Iris pigment epithelial cell (primary cell): ENCODE measurements around the gene CNTD1.

Source experiments
- DNase-seq: peaks from one replicate; pipeline ENCODE4 v3.0.0-alpha.2; 2011; ENCODE audit warnings: low read depth

The CNTD1 gene

DNA sequence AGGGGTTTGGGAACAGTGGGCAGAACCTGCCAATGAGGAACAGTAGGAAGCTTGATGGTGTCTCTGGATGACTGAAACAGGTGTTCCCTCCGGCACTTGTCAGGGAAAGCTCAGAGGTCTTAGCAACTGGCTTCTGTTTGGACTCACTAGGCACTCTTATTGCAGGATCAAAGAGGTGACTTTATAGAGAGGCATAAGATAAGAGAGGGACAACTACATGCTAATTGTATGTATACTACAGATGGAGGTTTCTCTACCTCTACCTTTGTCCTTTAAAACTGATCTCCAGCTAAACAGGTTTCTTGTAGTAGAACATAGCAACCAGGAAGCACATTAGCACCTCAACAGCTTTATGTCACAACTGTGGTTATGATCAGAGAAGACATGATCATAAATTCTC lies 7.6 kb downstream of the CNTD1 start:
- no peak for DNase-seq

DNA sequence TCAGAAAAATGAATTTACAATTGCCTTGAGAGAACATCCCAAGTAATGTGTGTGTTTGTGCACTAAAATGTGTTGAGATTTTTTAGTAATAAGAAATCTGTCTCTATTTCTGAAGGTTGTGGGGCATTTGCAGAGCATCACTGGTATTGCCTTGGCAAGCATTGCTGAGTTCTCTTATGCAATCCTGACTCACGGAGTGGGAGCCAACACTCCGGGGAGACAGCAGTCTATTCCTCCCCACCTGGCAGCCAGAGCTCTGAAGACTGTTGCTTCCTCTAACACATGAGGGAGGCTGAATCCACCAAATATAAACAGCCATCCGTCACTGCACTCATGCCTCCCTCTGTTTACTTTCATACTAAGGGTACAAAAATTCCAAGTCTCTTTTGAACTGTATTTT lies 10.6 kb downstream of the CNTD1 start:
- DNase-seq, result peak; percentile 95

DNA sequence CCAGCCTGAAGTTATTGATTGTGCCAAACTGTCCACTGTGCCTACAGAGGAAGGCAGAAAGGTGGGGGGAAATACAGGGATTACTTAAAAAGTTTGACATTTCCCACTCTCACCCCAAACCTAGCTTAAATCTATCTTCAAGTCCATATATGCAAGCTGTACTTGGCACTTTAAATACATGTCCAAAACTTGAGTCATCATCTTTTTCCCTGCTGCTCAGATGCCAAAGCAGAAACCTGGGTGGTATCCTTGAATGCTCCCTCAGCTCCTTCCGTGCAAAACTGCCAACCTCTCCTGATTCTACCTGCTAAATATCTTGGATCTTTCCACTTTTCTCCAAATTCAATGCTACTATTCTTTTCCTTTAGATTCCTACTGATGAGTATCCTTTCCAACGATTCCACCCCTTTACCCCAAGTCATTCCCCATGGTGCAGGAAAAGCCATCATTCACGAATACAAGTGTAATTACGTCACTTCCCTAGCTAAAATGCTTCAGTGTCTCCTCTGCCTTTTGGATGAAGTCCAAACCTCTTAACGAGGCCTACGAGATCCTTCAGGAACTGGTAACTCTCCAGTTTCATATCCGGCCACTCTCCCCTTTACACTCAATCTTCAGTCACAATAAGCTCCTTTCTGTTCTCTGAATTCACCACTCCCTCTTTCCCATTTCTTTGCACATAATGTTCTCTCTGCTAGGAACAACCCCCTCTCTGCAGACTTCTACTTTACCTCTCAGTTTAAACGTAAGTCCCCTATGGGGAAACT lies 16.2 kb downstream of the CNTD1 start:
- peak; percentile 77 for DNase-seq

DNA sequence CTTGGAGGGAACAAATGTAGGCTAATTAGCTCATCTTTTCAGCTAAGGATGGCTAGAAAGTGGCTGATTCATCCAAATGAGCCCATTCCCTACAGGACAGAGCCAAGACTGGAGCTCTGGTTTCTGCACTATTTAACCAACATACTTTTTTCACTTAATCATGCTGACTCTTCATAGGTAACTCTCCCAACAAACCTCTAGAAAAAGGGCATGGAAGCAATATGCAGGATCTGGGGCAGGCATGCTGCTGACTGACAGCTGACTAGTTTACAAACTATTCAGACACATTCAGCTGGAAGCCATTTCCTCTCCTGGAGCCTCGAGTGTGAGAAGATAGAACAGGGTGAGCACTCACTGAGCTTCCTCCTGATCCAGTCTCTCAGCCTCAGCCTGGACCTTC lies 19.2 kb downstream of the CNTD1 start:
- DNase-seq, result peak; percentile 76

DNA sequence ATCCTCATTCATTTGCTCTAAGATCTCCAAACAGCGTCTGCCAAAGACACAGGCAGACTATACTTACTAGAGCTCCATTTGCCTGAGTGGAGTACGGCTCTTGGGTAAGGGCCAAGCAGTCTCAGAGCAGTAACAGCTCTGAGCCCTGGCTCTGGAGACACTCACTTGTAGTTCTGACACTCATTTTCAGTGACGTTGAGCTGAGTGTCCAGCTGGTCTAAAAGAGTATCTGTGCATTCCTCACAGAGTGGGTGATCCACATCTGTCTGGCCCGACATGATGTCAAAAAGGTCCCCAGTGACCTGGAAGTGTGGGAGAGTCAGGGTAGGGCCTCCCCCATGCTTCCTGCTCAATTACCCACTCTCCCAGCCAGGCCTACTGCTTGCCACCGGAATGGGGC lies 19.7 kb downstream of the CNTD1 start:
- peak; percentile 17 for DNase-seq

DNA sequence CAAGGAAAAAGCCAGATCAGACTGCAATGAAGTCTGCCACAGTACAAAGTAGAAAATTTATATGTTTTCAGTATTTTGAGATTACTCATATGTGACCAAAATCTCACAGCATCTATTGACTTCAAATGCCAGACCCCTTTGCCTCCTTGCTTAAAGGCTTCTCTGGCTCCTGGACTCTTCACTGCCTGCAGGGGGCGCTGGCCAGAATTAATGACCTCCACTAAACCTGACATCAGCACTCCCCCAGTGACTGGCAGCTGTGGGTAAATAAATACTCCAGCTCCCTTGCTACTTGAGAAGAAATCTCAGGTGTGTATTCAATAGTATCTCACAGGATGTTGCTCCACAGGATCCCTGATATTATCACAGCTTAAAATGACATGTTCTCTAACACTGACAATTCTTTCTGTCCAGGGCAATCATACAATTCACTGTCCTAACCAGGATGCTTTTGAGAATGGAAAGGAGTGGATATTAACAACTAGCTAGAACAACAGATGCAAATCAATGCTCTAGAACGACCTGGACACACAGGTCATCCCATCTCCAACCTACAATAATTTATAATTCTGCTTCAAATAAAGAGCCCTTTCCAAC lies 21.4 kb downstream of the CNTD1 start:
- DNase-seq, result peak; percentile 70

GRCh38 chr17:42821176-42821575 lies 22.5 kb downstream of the CNTD1 start:
- no peak for DNase-seq

GRCh38 chr17:42827472-42827871 lies 28.8 kb downstream of the CNTD1 start:
- no peak for DNase-seq

DNA sequence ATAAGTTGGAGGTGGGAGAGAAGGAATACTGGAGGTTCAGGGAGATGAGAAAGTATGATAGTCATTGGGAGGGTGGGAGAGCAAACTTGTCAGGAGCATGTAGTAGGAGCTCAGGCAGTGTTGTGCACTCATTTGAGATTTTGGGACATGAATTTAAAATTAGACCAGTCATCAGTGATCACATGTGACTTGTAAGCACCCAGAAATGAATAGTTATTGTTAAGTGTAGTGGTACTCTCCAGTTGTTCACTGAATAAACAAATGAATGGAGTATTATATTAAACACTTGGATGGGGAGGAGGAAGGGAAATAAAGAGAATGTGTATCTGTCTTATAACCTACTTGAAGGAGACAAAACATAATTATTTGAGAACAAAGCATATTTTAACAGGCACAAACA lies 32.3 kb downstream of the CNTD1 start:
- DNase-seq, result no peak

- no peak for DNase-seq
Measured at GRCh38 chr17:42832213-42832933, 33.7 kb downstream of the CNTD1 start.

- peak; percentile 89 for DNase-seq
Measured at GRCh38 chr17:42832934-42833766, 34.5 kb downstream of the CNTD1 start, which contains the start of gene PSME3. Gene PSME3 (plus strand): TSS chr17:42833397. CDS start chr17:42833632, 235 bp downstream.

GRCh38 chr17:42833767-42834422 lies 35.2 kb downstream of the CNTD1 start:
- DNase-seq, result no peak

GRCh38 chr17:42835732-42836131 lies 37.1 kb downstream of the CNTD1 start:
- no peak for DNase-seq

- DNase-seq, result peak; percentile 23
Measured at GRCh38 chr17:42841975-42842685, 43.5 kb downstream of the CNTD1 start.

DNA sequence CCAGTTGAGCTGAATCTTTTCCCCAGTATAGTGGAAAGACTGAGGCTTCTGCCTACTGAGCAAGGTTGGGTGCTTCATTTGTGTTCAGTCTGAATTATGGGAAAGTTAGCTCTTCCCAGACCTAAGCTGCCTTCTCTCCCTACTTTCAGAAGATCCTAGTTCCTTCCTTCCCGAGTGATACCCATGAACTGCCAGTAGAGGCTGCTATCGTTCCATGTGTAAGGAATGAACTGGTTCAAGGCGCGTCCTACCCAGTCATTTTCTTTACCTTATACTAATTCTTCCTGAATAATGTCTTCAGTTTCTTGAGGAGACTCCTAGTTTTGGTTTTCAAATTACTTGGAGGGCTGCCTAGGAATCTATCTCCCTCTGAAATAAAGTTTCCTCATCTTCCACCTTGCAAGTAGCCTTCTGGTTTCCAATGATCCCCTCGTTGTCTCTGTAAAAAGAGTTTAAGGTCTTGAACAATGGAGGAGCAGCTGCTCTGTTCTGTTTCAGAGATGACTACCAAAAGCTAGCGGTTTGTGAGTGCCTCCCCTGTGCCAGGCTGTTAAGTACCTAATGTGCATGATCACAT lies 44.8 kb downstream of the CNTD1 start:
- DNase-seq, result peak; percentile 74

DNA sequence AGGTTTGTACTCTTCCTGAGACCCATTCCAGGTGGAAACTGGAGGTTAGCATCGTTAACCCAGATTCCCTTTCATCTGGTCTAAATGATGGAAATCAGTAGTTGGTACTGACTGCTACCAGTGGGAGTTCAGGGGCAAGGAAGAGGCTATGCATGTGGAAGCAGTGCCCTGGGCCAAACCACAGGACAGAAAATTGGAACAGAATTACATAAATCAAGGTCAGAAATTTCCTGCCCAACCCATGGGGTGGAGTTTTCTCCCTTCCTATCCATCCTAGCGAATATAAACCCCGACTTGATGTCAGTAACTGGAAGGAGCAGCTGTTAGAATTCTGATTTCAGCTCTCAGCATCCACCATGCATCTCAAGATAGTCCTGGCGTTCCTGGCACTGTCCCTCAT lies 45.6 kb downstream of the CNTD1 start, which contains the start of gene AOC2:
Gene AOC2, plus strand, starts transcription at position 310 of the 400 bp plus-strand sequence. Its CDS starts 47 bp downstream, at position 357.
- DNase-seq, result no peak

GRCh38 chr17:42844761-42845555 lies 46.3 kb downstream of the CNTD1 start:
- DNase-seq, result no peak

GRCh38 chr17:42845556-42845917 lies 46.9 kb downstream of the CNTD1 start:
- no peak for DNase-seq

- DNase-seq, result no peak
Measured at GRCh38 chr17:42845918-42846593, 47.4 kb downstream of the CNTD1 start.
